Liver (tissue), 9 donors: ENCODE results near the gene INSR. TPM values are rescaled to one million over a fixed set of nuclear protein-coding genes. Genes with fewer than 3 reads are reported as not detected.
"Not testable (repeated sequence)": the region's sequence is repeated elsewhere in the genome, so short reads cannot be mapped to it uniquely, and the experiment has no call there.

ENCODE experiments used
- DNase-seq: peaks from one replicate; pipeline ENCODE4 v3.0.0-alpha.2; 2017; ENCODE audit warnings: low spot score
- H3K27ac ChIP-seq, 2 donors: one replicate each; pipeline ENCODE4 v1.7.0; 2013; ENCODE audit warnings: inconsistent platforms in 2 of 2, low read length in 2 of 2, control low read depth in 1 of 2, low read depth in 1 of 2, mild to moderate bottlenecking in 1 of 2
- H3K27me3 ChIP-seq, 4 donors: one replicate each; pipeline versions ENCODE4 v1.6.1 to v1.7.0; 2013; ENCODE audit warnings: low read length in 3 of 4, inconsistent platforms in 1 of 4, mild to moderate bottlenecking in 1 of 4, moderate library complexity in 1 of 4; ENCODE audit not compliant: control insufficient read depth in 4 of 4, insufficient read depth in 4 of 4
- H3K36me3 ChIP-seq, 4 donors: one replicate each; pipeline versions ENCODE4 v1.6.1 to v1.7.0; 2013; ENCODE audit warnings: low read length in 3 of 4, mild to moderate bottlenecking in 3 of 4, low read depth in 1 of 4, moderate library complexity in 1 of 4; ENCODE audit not compliant: control insufficient read depth in 4 of 4, insufficient read depth in 3 of 4
- H3K4me1 ChIP-seq, 4 donors: one replicate each; pipeline versions ENCODE4 v1.6.1 to v1.7.0; 2013; ENCODE audit warnings: low read length in 3 of 4, mild to moderate bottlenecking in 3 of 4, moderate library complexity in 1 of 4; ENCODE audit not compliant: control insufficient read depth in 4 of 4, insufficient read depth in 4 of 4
- H3K4me3 ChIP-seq, 3 donors: one replicate each; pipeline versions ENCODE4 v1.6.1 to v1.7.0; 2013; ENCODE audit warnings: low read length in 3 of 3, control low read depth in 1 of 3, low read depth in 1 of 3, mild to moderate bottlenecking in 1 of 3
- H3K9ac ChIP-seq, 2 donors: one replicate each; pipeline ENCODE4 v1.7.0; 2013; ENCODE audit warnings: low read length in 2 of 2, mild to moderate bottlenecking in 2 of 2, moderate library complexity in 2 of 2, control low read depth in 1 of 2, low read depth in 1 of 2
- H3K9me3 ChIP-seq, 4 donors: one replicate each; pipeline versions ENCODE4 v1.6.1 to v1.7.0; 2013; ENCODE audit warnings: low read length in 3 of 4; ENCODE audit not compliant: control insufficient read depth in 4 of 4
- ATF3 ChIP-seq: IDR thresholded peaks from 2 replicates; pipeline ENCODE4 v1.6.1; 2016; ENCODE audit warnings: antibody characterized with exemption
- CTCF ChIP-seq: fragments of 150-350 bp; IDR thresholded peaks from 2 replicates; pipeline ENCODE4 v1.5.1; 2017; ENCODE audit warnings: improper control_type of control experiment, low read depth, low read length; ENCODE audit not compliant: missing input control
- EGR1 ChIP-seq, 2 donors: IDR thresholded peaks; 2 replicates each; pipeline ENCODE4 v1.6.1; 2016 to 2018; ENCODE audit warnings: antibody characterized with exemption in 2 of 2, low read depth in 2 of 2
- FOXA1 ChIP-seq: IDR thresholded peaks from 2 replicates; pipeline ENCODE4 v1.6.1; 2016; ENCODE audit warnings: antibody characterized with exemption
- HNF4A ChIP-seq, 2 donors: conservative IDR thresholded peaks; 2 replicates each; pipeline ENCODE4 v1.6.1; 2016; ENCODE audit warnings: antibody characterized with exemption in 2 of 2, mild to moderate bottlenecking in 2 of 2
- JUND ChIP-seq, 2 donors: IDR thresholded peaks; 2 replicates each; pipeline ENCODE4 v1.6.1; 2016; ENCODE audit warnings: antibody characterized with exemption in 2 of 2
- MAX ChIP-seq: IDR thresholded peaks from 2 replicates; pipeline ENCODE4 v1.6.1; 2016; ENCODE audit warnings: antibody characterized with exemption
- RAD21 ChIP-seq, 2 donors: IDR thresholded peaks; 2 replicates each; pipeline ENCODE4 v1.6.1; 2016; ENCODE audit warnings: antibody characterized with exemption in 2 of 2, mild to moderate bottlenecking in 2 of 2
- RXRA ChIP-seq, 2 donors: IDR thresholded peaks; 2 replicates each; pipeline ENCODE4 v1.6.1; 2017 to 2018; ENCODE audit warnings: antibody characterized with exemption in 2 of 2, mild to moderate bottlenecking in 1 of 2
- YY1 ChIP-seq: IDR thresholded peaks from 2 replicates; pipeline ENCODE4 v1.6.1; 2016; ENCODE audit warnings: antibody characterized with exemption, mild to moderate bottlenecking
- WGBS: extraction: QIAGEN DNeasy Blood & Tissue Kit; methylation state at CpG from one replicate; pipeline ENCODE4 v1.1.7; 2013; 5-methylcytosine and 5-hydroxymethylcytosine counted together
- polyA plus RNA-seq, 2 donors: library from polyadenylated mRNA; stranded (reverse) in 1 of 2; unstranded in 1 of 2; fragments of 200-250 nt in 1 of 2; fragments of >200 nt in 1 of 2; fragmentation: Nextera tagmentation in 1 of 2; extraction: Ambion mirVana in 1 of 2; gene quantifications; one replicate each; pipeline versions ENCODE4 v1.2.1 to v1.2.3, GENCODE V29; 2013 to 2015
- total RNA-seq, 2 donors: library from RNA; depleted of rRNA; stranded (reverse); fragments of >200 nt; gene quantifications; one replicate each; pipeline ENCODE4 v1.2.3, GENCODE V29; 2014
- donor health status: healthy.
- donor health status: healthy.
- donor health status: healthy.
- donor health status: healthy.
- donor health status: healthy.

Gene INSR
- total and polyA plus RNA-seq, 4 donors = 16.5 to 97.5 (median 50.8) TPM

- Histone ChIP-seq H3K27ac (peak overlapping the region; percentile 20 to 23), H3K9me3 (no peaks in the 10 kb centered on the region), H3K4me3 (no peak overlapping the region), H3K4me1 (peaks cover 4 to 28% (median 11%) of the 10 kb centered on the region in 4 donors), H3K27me3 (no peaks in the 10 kb centered on the region), H3K36me3 (peaks cover 0 to 14% (median 7%) of the 10 kb centered on the region in 4 donors), H3K9ac (peak overlapping the region in 1 of 2 donors; percentile 6)
- WGBS = 80% methylated on average over 24 of the region's 24 CpGs
- no peak for DNase-seq
- TF ChIP-seq YY1 (no peak), EGR1 (IDR thresholded peaks at IDR 0.05; ENCODE audit: low read depth in 2 of 2) (no peak), JUND (IDR thresholded peaks at IDR 0.05) (no peak), ATF3 (no peak), MAX (no peak), HNF4A (conservative IDR thresholded peaks at IDR 0.05) (no peak), FOXA1 (no peak), RAD21 (IDR thresholded peaks at IDR 0.05) (no peak), CTCF (no peak)
These were observed 144.1 kb downstream of the INSR start for GRCh38 chr19:7149956-7150705.

- not testable (repeated sequence) for DNase-seq, H3K4me3 ChIP-seq, H3K27me3 ChIP-seq, H3K9me3 ChIP-seq
- H3K27ac ChIP-seq = peak overlapping the region; percentile 79 to 84
- peak overlapping the region in 1 of 2 donors; percentile 14 for H3K9ac ChIP-seq
- 74% methylated on average over 10 of the region's 10 CpGs for WGBS
- peak in 1 of 2 donors; percentile 24 for TF ChIP-seq RXRA (IDR thresholded peaks at IDR 0.05)
- peaks cover 3 to 17% (median 7%) of the 10 kb centered on the region in 4 donors for H3K36me3 ChIP-seq
- peaks cover 6 to 22% (median 8%) of the 10 kb centered on the region in 4 donors for H3K4me1 ChIP-seq
These were observed 147.0 kb downstream of the INSR start for GRCh38 chr19:7147119-7147675.

- Histone ChIP-seq H3K27ac (peak overlapping the region; percentile 79 to 84), H3K4me1 (peaks cover 0 to 13% (median 1%) of the 10 kb centered on the region in 4 donors), H3K36me3 (peaks cover 9 to 23% (median 13%) of the 10 kb centered on the region in 4 donors)
- not testable (repeated sequence) for H3K27me3 ChIP-seq, H3K4me3 ChIP-seq, H3K9ac ChIP-seq, DNase-seq, H3K9me3 ChIP-seq
- 69% methylated on average over 5 of the region's 5 CpGs for WGBS
These were observed 148.1 kb downstream of the INSR start for GRCh38 chr19:7146086-7146485.
